Caco-2 (cell line): ENCODE data around the gene ELF3. TPM values are rescaled to one million over a fixed set of nuclear protein-coding genes. Genes with fewer than 3 reads are reported as not detected.
"Not testable (repeated sequence)": the region's sequence is repeated elsewhere in the genome, so short reads cannot be mapped to it uniquely, and the experiment has no call there.

ENCODE experiments used
- Bru-seq: library from RNA; stranded (reverse); fragments of 400-500 nt; gene quantifications from one replicate; lab custom pipeline; 2021; lab: Mats Ljungman, UMichigan
- BruChase-seq, 2 experiments: library from RNA; stranded (reverse); fragments of 400-500 nt; gene quantifications; one replicate each; lab custom pipeline; 2021; lab: Mats Ljungman, UMichigan
- BruUV-seq: library from RNA; stranded (reverse); fragments of 400-500 nt; replicated peaks from 2 replicates; lab custom pipeline; 2021; lab: Mats Ljungman, UMichigan
- CTCF ChIA-PET: fragments of 300-600 bp; sonication (Branson Sonifier 250); formaldehyde crosslinking; loops from one replicate; lab custom pipeline; 2022; ENCODE audit warnings: antibody characterized with exemption; lab: Charles Lee
- POLR2A ChIA-PET: fragments of 300-600 bp; sonication (Branson Sonifier 250); formaldehyde crosslinking; loops from one replicate; lab custom pipeline; 2022; ENCODE audit warnings: antibody characterized with exemption; lab: Charles Lee
- DNase-seq, 2 experiments: peaks; one replicate each; pipeline versions ENCODE4 v3.0.0 to v3.0.0-alpha.2; 2020 to 2022
- H3K27me3 ChIP-seq: replicated peaks from 2 replicates; pipeline ENCODE4 v1.6.0; 2011; ENCODE audit warnings: low read length; ENCODE audit not compliant: control insufficient read depth, insufficient read depth
- H3K36me3 ChIP-seq: 2 replicates; pipeline ENCODE4 v1.5.1; 2011; ENCODE audit warnings: low read length; ENCODE audit not compliant: control insufficient read depth, insufficient read depth
- H3K4me1 ChIP-seq: fragments of 250-450 bp; sonication (Bioruptor Pico); 2 replicates; pipeline ENCODE4 v1.5.1; 2020; ENCODE audit warnings: mild to moderate bottlenecking
- H3K4me3 ChIP-seq: 2 replicates; pipeline ENCODE4 v1.5.1; 2011; ENCODE audit warnings: low read depth, mild to moderate bottlenecking, control low read depth, low read length
- H3K9me3 ChIP-seq: fragments of 250-450 bp; sonication (Bioruptor Pico); 2 replicates; pipeline ENCODE4 v1.5.1; 2020; ENCODE audit warnings: mild to moderate bottlenecking, moderate library complexity
- H3K27ac Mint-ChIP-seq: one replicate; pipeline ENCODE4 v1.8.0; 2022; ENCODE audit warnings: mixed read lengths; ENCODE audit not compliant: unreplicated experiment
- H3K27me3 Mint-ChIP-seq: one replicate; pipeline ENCODE4 v1.8.0; 2022; ENCODE audit warnings: mixed read lengths; ENCODE audit not compliant: insufficient read depth, unreplicated experiment
- H3K36me3 Mint-ChIP-seq: one replicate; pipeline ENCODE4 v1.8.0; 2022; ENCODE audit warnings: mild to moderate bottlenecking, mixed read lengths; ENCODE audit not compliant: insufficient read depth, unreplicated experiment
- H3K4me1 Mint-ChIP-seq: one replicate; pipeline ENCODE4 v1.8.0; 2022; ENCODE audit warnings: low read depth, mixed read lengths; ENCODE audit not compliant: unreplicated experiment
- H3K4me3 Mint-ChIP-seq: one replicate; pipeline ENCODE4 v1.8.0; 2022; ENCODE audit warnings: mild to moderate bottlenecking, moderate library complexity, mixed read lengths; ENCODE audit not compliant: unreplicated experiment
- H3K9me3 Mint-ChIP-seq: one replicate; pipeline ENCODE4 v1.8.0; 2022; ENCODE audit warnings: mixed read lengths; ENCODE audit not compliant: unreplicated experiment
- CTCF ChIP-seq, 2 experiments: fragments of 200-600 bp in 1 of 2; IDR thresholded peaks; 1 replicate in 1 of 2; 2 replicates in 1 of 2; pipeline versions ENCODE4 v1.5.1 to v1.8.0; 2011 to 2022; ENCODE audit warnings: antibody characterized with exemption in 1 of 2, control low read depth in 1 of 2, inconsistent platforms in 1 of 2, low read depth in 1 of 2, low read length in 1 of 2, mild to moderate bottlenecking in 1 of 2, moderate library complexity in 1 of 2; ENCODE audit not compliant: insufficient read depth in 1 of 2, severe bottlenecking in 1 of 2, unreplicated experiment in 1 of 2
- intact Hi-C: fragments of 100-400 bp; cut with micrococcal nuclease; formaldehyde crosslinking; loops from one replicate; pipeline ENCODE4 v1.10.0; 2022; ENCODE audit not compliant: unreplicated experiment
- long read RNA-seq: library from polyadenylated mRNA; stranded (forward); transcript quantifications from one replicate; pipeline ENCODE4 v2.0.0, GENCODE V29; 2022
- total RNA-seq: library from RNA; stranded (reverse); gene quantifications from 2 replicates; pipeline ENCODE4 v1.2.3, GENCODE V29; 2022

ELF3 gene
- total RNA-seq (116 and 126 TPM in 2 replicates), Bru-seq, nascent RNA (percentile 87 among the genes with signal in this experiment), BruChase-seq, experiment 1, labeled RNA remaining after a 2-hour chase (percentile 95 among the genes with signal in this experiment), BruChase-seq, experiment 2, labeled RNA remaining after a 6-hour chase (percentile 82 among the genes with signal in this experiment)
- long read RNA-seq, transcript ELF3-202 (9 exons, 2,044 nt), result minor isoform, 16 of 217 reads
- long read RNA-seq, transcript ELF3-203 (9 exons, 3,179 nt), result major isoform, 145 of 217 reads
- long read RNA-seq, partial matches to known transcripts, result 11 of 217 reads
- long read RNA-seq, other reads (novel, unspliced or antisense), result 42 of 217 reads

GRCh38 chr1:202010180-202011015, at the start of gene ELF3:
ELF3 (plus strand) TSS chr1:202010587; CDS start chr1:202011137, 550 bp downstream.
- intact Hi-C loops, result loop anchor here (1.0 kb wide), 3 partner anchors 8 to 96 kb away; no protein-coding TSS in a partner anchor
- POLR2A ChIA-PET, result interaction anchor here (0.5 to 3.2 kb wide), 41 partner anchors 8 to 1311 kb away, joined by 3 to 109 read pairs (median 5); partner anchors contain the start of genes PPP1R12B, RNPEP and TIMM17A

GRCh38 chr1:201962382-201962781, 48.0 kb upstream of the ELF3 start:
- H3K27me3 Mint-ChIP-seq, H3K9me3 ChIP-seq, H3K4me1 Mint-ChIP-seq, H3K4me3 Mint-ChIP-seq, H3K27ac Mint-ChIP-seq, H3K4me3 ChIP-seq, DNase-seq, BruUV-seq, CTCF ChIA-PET, H3K27me3 ChIP-seq, intact Hi-C loops, POLR2A ChIA-PET, H3K4me1 ChIP-seq, H3K36me3 ChIP-seq, H3K9me3 Mint-ChIP-seq: not testable (repeated sequence)
- peaks cover 88% of the 10 kb centered on the region for H3K36me3 Mint-ChIP-seq

More at GRCh38 chr1:202010180-202011015, at the start of gene ELF3:
- CTCF ChIA-PET, result interaction anchor here (0.6 to 4.5 kb wide), 20 partner anchors 9 to 133 kb away, joined by 3 to 46 read pairs (median 4); partner anchors contain the start of gene GPR37L1
- Histone ChIP-seq H3K4me3 (peak within 1 kb of the TSS; percentile 83), H3K27me3 (no peaks in the 10 kb centered on the region), H3K4me1 (peaks cover 55% of the 10 kb centered on the region), H3K9me3 (no peaks in the 10 kb centered on the region), H3K36me3 (peaks cover 18% of the 10 kb centered on the region)
- H3K4me1 Mint-ChIP-seq, result peaks cover 25% of the 10 kb centered on the region
- DNase-seq, result peak; percentile 97 to 98
- H3K9me3 Mint-ChIP-seq, result no peaks in the 10 kb centered on the region
- peaks cover 92% of the 10 kb centered on the region for H3K36me3 Mint-ChIP-seq
- TSS peak; percentile 59 for BruUV-seq
- H3K27me3 Mint-ChIP-seq, result no peaks in the 10 kb centered on the region
- peak within 1 kb of the TSS; percentile 58 for H3K27ac Mint-ChIP-seq
- no peak for TF ChIP-seq CTCF (IDR thresholded peaks at IDR 0.05; ENCODE audit: insufficient read depth in 1 of 2, low read depth in 1 of 2, low read length in 1 of 2, severe bottlenecking in 1 of 2, unreplicated experiment in 1 of 2)
- peak within 1 kb of the TSS; percentile 72 for H3K4me3 Mint-ChIP-seq

- no peaks in the 10 kb centered on the region for H3K27me3 Mint-ChIP-seq
- H3K4me3 Mint-ChIP-seq, result no peak overlapping the region
- H3K4me3 ChIP-seq, result no peak overlapping the region
- DNase-seq, result no peak
- no peaks in the 10 kb centered on the region for H3K9me3 Mint-ChIP-seq
- H3K36me3 Mint-ChIP-seq, result peaks cover 88% of the 10 kb centered on the region
- POLR2A ChIA-PET, result no interaction called here
- no TSS peak for BruUV-seq
- H3K4me1 ChIP-seq, result no peaks in the 10 kb centered on the region
- CTCF ChIA-PET, result no interaction called here
- intact Hi-C loops, result no loop called here
- no peaks in the 10 kb centered on the region for H3K27me3 ChIP-seq
- H3K9me3 ChIP-seq, result no peaks in the 10 kb centered on the region
- TF ChIP-seq CTCF (IDR thresholded peaks at IDR 0.05; ENCODE audit: insufficient read depth in 1 of 2, low read depth in 1 of 2, low read length in 1 of 2, severe bottlenecking in 1 of 2, unreplicated experiment in 1 of 2), result no peak
- H3K4me1 Mint-ChIP-seq, result no peaks in the 10 kb centered on the region
- H3K36me3 ChIP-seq, result peaks cover 3% of the 10 kb centered on the region
- H3K27ac Mint-ChIP-seq, result no peak overlapping the region
These were observed 46.1 kb upstream of the ELF3 start for GRCh38 chr1:201964261-201964660.
